GM12892 (cell line): Measurements from ENCODE around the gene SUN3.

Source experiments
- POLR2A ChIP-seq: IDR thresholded peaks from 2 replicates; pipeline ENCODE4 v1.6.1; 2011; ENCODE audit warnings: low read depth, low read length, control low read depth
- TAF1 ChIP-seq: IDR thresholded peaks from 2 replicates; pipeline ENCODE4 v1.6.1; 2011; ENCODE audit warnings: low read depth, mild to moderate bottlenecking, control low read depth, low read length, borderline replicate concordance

- TF ChIP-seq POLR2A = no peak
- TF ChIP-seq TAF1 = no peak
These were observed 87.6 kb downstream of the SUN3 start for GRCh38 chr7:47941136-47941844.
